ES-I3 (cell line): ENCODE results near the gene ARRB1.
A peak's percentile ranks its signal among the peaks of the same experiment; 100 is the strongest.

Source experiments
- H3K36me3 ChIP-seq: 2 replicates; pipeline ENCODE4 v1.6.1; 2013; ENCODE audit warnings: mild to moderate bottlenecking, low read length, control low read depth, moderate library complexity; ENCODE audit not compliant: insufficient read depth
- H3K4me1 ChIP-seq: 2 replicates; pipeline ENCODE4 v1.6.1; 2013; ENCODE audit warnings: mild to moderate bottlenecking, control low read depth, low read length; ENCODE audit not compliant: insufficient read depth
- H3K9ac ChIP-seq: 2 replicates; pipeline ENCODE4 v1.6.1; 2013; ENCODE audit warnings: low read depth, mild to moderate bottlenecking, low read length, moderate library complexity
- H3K9me3 ChIP-seq: 2 replicates; pipeline ENCODE4 v1.6.1; 2013; ENCODE audit warnings: mild to moderate bottlenecking, low read length, moderate library complexity; ENCODE audit not compliant: control insufficient read depth, insufficient read depth

ARRB1 gene

GRCh38 chr11:75330291-75330690, 21.2 kb downstream of the ARRB1 start:
- Histone ChIP-seq H3K4me1 (peaks cover 70% of the 10 kb centered on the region), H3K9ac (peak overlapping the region; percentile 33; the same call in 1 of the 2 replicates), H3K36me3 (no peaks in the 10 kb centered on the region; the same call in 1 of the 2 replicates), H3K9me3 (no peaks in the 10 kb centered on the region)

- Histone ChIP-seq H3K9me3 (no peaks in the 10 kb centered on the region), H3K9ac (no peak overlapping the region), H3K36me3 (no peaks in the 10 kb centered on the region; the same call in 1 of the 2 replicates), H3K4me1 (peaks cover 58% of the 10 kb centered on the region)
Measured at GRCh38 chr11:75328426-75329277, 22.8 kb downstream of the ARRB1 start.

GRCh38 chr11:75326439-75326810, 25.0 kb downstream of the ARRB1 start:
- H3K4me1 ChIP-seq, result peaks cover 49% of the 10 kb centered on the region
- H3K36me3 ChIP-seq, result no peaks in the 10 kb centered on the region; the same call in none of the 2 replicates
- no peak overlapping the region for H3K9ac ChIP-seq
- H3K9me3 ChIP-seq, result no peaks in the 10 kb centered on the region

GRCh38 chr11:75325713-75326438, 25.6 kb downstream of the ARRB1 start:
- Histone ChIP-seq H3K9me3 (no peaks in the 10 kb centered on the region), H3K36me3 (no peaks in the 10 kb centered on the region; the same call in none of the 2 replicates), H3K9ac (no peak overlapping the region), H3K4me1 (peaks cover 49% of the 10 kb centered on the region)

GRCh38 chr11:75324740-75325139, 26.7 kb downstream of the ARRB1 start:
- Histone ChIP-seq H3K36me3 (no peaks in the 10 kb centered on the region; the same call in none of the 2 replicates), H3K9me3 (no peaks in the 10 kb centered on the region), H3K4me1 (peaks cover 43% of the 10 kb centered on the region), H3K9ac (no peak overlapping the region)

GRCh38 chr11:75324189-75324588, 27.3 kb downstream of the ARRB1 start:
- Histone ChIP-seq H3K36me3 (no peaks in the 10 kb centered on the region; the same call in none of the 2 replicates), H3K4me1 (peaks cover 38% of the 10 kb centered on the region), H3K9me3 (no peaks in the 10 kb centered on the region), H3K9ac (no peak overlapping the region)

- Histone ChIP-seq H3K4me1 (peaks cover 34% of the 10 kb centered on the region; the same call in 1 of the 2 replicates), H3K9me3 (no peaks in the 10 kb centered on the region), H3K36me3 (no peaks in the 10 kb centered on the region; the same call in none of the 2 replicates), H3K9ac (no peak overlapping the region)
Measured at GRCh38 chr11:75323609-75324008, 27.9 kb downstream of the ARRB1 start.

- Histone ChIP-seq H3K9ac (no peak overlapping the region), H3K36me3 (no peaks in the 10 kb centered on the region; the same call in none of the 2 replicates), H3K9me3 (no peaks in the 10 kb centered on the region), H3K4me1 (peaks cover 23% of the 10 kb centered on the region; the same call in 1 of the 2 replicates)
Measured at GRCh38 chr11:75320643-75321042, 30.8 kb downstream of the ARRB1 start.

- no peak overlapping the region for H3K9ac ChIP-seq
- H3K9me3 ChIP-seq, result no peaks in the 10 kb centered on the region
- H3K36me3 ChIP-seq, result no peaks in the 10 kb centered on the region; the same call in none of the 2 replicates
- peaks cover 22% of the 10 kb centered on the region; the same call in 1 of the 2 replicates for H3K4me1 ChIP-seq
Measured at GRCh38 chr11:75320046-75320618, 31.3 kb downstream of the ARRB1 start.

- no peaks in the 10 kb centered on the region for H3K9me3 ChIP-seq
- H3K4me1 ChIP-seq, result peaks cover 22% of the 10 kb centered on the region; the same call in 1 of the 2 replicates
- H3K9ac ChIP-seq, result no peak overlapping the region
- no peaks in the 10 kb centered on the region; the same call in none of the 2 replicates for H3K36me3 ChIP-seq
Measured at GRCh38 chr11:75319035-75319877, 32.2 kb downstream of the ARRB1 start.

GRCh38 chr11:75317446-75318122, 33.9 kb downstream of the ARRB1 start:
- Histone ChIP-seq H3K36me3 (no peaks in the 10 kb centered on the region; the same call in 1 of the 2 replicates), H3K9me3 (no peaks in the 10 kb centered on the region), H3K4me1 (peaks cover 27% of the 10 kb centered on the region; the same call in 1 of the 2 replicates), H3K9ac (no peak overlapping the region)

- no peaks in the 10 kb centered on the region; the same call in 1 of the 2 replicates for H3K36me3 ChIP-seq
- no peak overlapping the region for H3K9ac ChIP-seq
- no peaks in the 10 kb centered on the region for H3K9me3 ChIP-seq
- peaks cover 18% of the 10 kb centered on the region; the same call in 1 of the 2 replicates for H3K4me1 ChIP-seq
Measured at GRCh38 chr11:75315439-75315805, 36.0 kb downstream of the ARRB1 start.

- Histone ChIP-seq H3K36me3 (no peaks in the 10 kb centered on the region; the same call in 1 of the 2 replicates), H3K9me3 (no peaks in the 10 kb centered on the region), H3K9ac (no peak overlapping the region), H3K4me1 (peaks cover 17% of the 10 kb centered on the region; the same call in 1 of the 2 replicates)
Measured at GRCh38 chr11:75314771-75315438, 36.6 kb downstream of the ARRB1 start.
